ENCODE results near the gene SLC6A3.

DNA sequence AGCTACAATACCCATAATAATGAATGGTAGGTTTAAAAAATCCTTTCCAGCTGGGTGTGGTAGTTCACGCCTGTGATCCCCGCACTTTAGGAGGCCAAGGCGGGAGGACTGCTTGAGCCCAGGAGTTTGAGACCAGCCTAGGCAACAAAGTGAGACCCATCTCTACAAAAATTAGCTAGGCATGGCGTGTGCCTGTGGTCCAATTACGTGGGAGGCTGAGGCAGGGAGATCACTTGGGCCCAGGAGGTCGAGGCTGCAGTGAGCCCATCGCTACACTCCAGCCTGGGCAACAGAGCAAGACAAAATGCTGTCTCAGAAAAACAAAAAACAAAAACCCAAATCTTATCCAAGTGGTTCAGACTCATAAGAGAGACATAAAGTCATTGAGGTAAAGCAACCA, 33.8 kb upstream of the SLC6A3 start:
- TF ChIP-seq POLR2A (IDR thresholded peaks at IDR 0.05; ENCODE audit: low read depth, low read length) (no peak), POLR2AphosphoS5 (IDR thresholded peaks at IDR 0.05; ENCODE audit: low read depth, low read length) (no peak), TAF1 (IDR thresholded peaks at IDR 0.05; ENCODE audit: low read depth, low read length) (no peak), SPI1 (IDR thresholded peaks at IDR 0.05; ENCODE audit: low read depth, low read length) (no peak), PAX5 (IDR thresholded peaks at IDR 0.05; ENCODE audit: insufficient read depth, low read length, severe bottlenecking) (no peak), POU2F2 (IDR thresholded peaks at IDR 0.05; ENCODE audit: low read depth, low read length) (no peak)
